ENCODE measurements around the gene URGCP. TPM values are rescaled to one million over a fixed set of nuclear protein-coding genes. Genes with fewer than 3 reads are reported as not detected.

Gene URGCP
- polyA plus RNA-seq, 1 of the 3 experiments (the other 2 are of a cell fraction): 22.9 TPM

GRCh38 chr7:43953071-43953470, 46.7 kb upstream of the URGCP start:
- WGBS (ENCODE audit: low lambda C conversion rate): 94% methylated on average over 5 of the region's 5 CpGs
- Histone ChIP-seq H3K36me3 (replicated peaks in 1 of 2; ENCODE audit: control insufficient read depth in 1 of 2, insufficient read depth in 2 of 2, low read length in 1 of 2) (peaks cover 8 to 35% of the 10 kb centered on the region in 2 experiments), H4K20me1 (ENCODE audit: insufficient read depth) (no peaks in the 10 kb centered on the region), H3K9me2 (no peaks in the 10 kb centered on the region), H3F3A (replicated peaks; ENCODE audit: insufficient read depth) (peaks cover 5% of the 10 kb centered on the region), H3K4me2 (no peak overlapping the region), H3K79me2 (ENCODE audit: insufficient read depth) (no peaks in the 10 kb centered on the region), H3K4me3 (ENCODE audit: low read depth in 2 of 2, low read length in 1 of 2) (no peak overlapping the region), H3K27ac (ENCODE audit: low read depth in 2 of 2, low read length in 1 of 2) (no peak overlapping the region), H3K9me3 (no peaks in the 10 kb centered on the region), H3K27me3 (ENCODE audit: insufficient read depth) (no peaks in the 10 kb centered on the region), H3K9ac (no peak overlapping the region), H2AFZ (ENCODE audit: low read depth) (no peak overlapping the region), H3K4me1 (ENCODE audit: control insufficient read depth in 1 of 2, insufficient read depth in 2 of 2, low read depth in 1 of 2, low read length in 1 of 2) (no peaks in the 10 kb centered on the region)
- DNase-seq: no peak
- POLR2A ChIA-PET: interaction anchor here (1.5 kb wide), 1 partner anchor 9 kb away, joined by 3 read pairs; no protein-coding TSS in a partner anchor
- CTCF ChIA-PET: interaction anchor here (1.4 to 5.7 kb wide), 4 partner anchors 8 to 115 kb away, joined by 5 to 45 read pairs (median 24); no protein-coding TSS in a partner anchor
- no peak for TF ChIP-seq CTCF (IDR thresholded peaks at IDR 0.05)
- no peak for TF ChIP-seq GABPA (IDR thresholded peaks at IDR 0.05; ENCODE audit: low read depth)
- TF ChIP-seq USF2 (IDR thresholded peaks at IDR 0.05; ENCODE audit: borderline replicate concordance, low read depth, low read length): no peak
- no peak for TF ChIP-seq ZBTB33 (IDR thresholded peaks at IDR 0.05; ENCODE audit: borderline replicate concordance, low read depth)
- no peak for TF ChIP-seq NRF1 (IDR thresholded peaks at IDR 0.05; ENCODE audit: low read depth, low read length)
- no peak for TF ChIP-seq PBX3 (IDR thresholded peaks at IDR 0.05)
- TF ChIP-seq FOXM1 (IDR thresholded peaks at IDR 0.05; ENCODE audit: low read depth): no peak
- no peak for TF ChIP-seq FOXJ3 (CRISPR knock-in tag; IDR thresholded peaks at IDR 0.05)
- no peak for TF ChIP-seq RXRA (IDR thresholded peaks at IDR 0.05; ENCODE audit: borderline replicate concordance, low read depth)
- no peak for TF ChIP-seq RFX5 (IDR thresholded peaks at IDR 0.05; ENCODE audit: low read length)
- TF ChIP-seq CHD2 (IDR thresholded peaks at IDR 0.05; ENCODE audit: low read length, partially characterized antibody): no peak
- TF ChIP-seq NFIC (IDR thresholded peaks at IDR 0.05; ENCODE audit: borderline replicate concordance): no peak
- TF ChIP-seq MAX (IDR thresholded peaks at IDR 0.05; ENCODE audit: low read depth): no peak
- TF ChIP-seq REST (IDR thresholded peaks at IDR 0.05; ENCODE audit: low read depth, low read length): no peak
- TF ChIP-seq SMC3 (IDR thresholded peaks at IDR 0.05; ENCODE audit: low read depth, low read length): no peak
- no peak for TF ChIP-seq MEF2A (IDR thresholded peaks at IDR 0.05; ENCODE audit: borderline replicate concordance, low read depth)
- TF ChIP-seq GATA2 (CRISPR knock-in tag; IDR thresholded peaks at IDR 0.05): no peak

All from SK-N-SH (cell line).